Skin of body (tissue), 2 donors: ENCODE measurements around the gene NECAB3. TPM values are rescaled to one million over a fixed set of nuclear protein-coding genes. Genes with fewer than 3 reads are reported as not detected.

ENCODE experiments used
- DNase-seq: peaks from one replicate; lab custom pipeline; 2025; lab: John Stamatoyannopoulos, UW
- total RNA-seq: library from RNA; depleted of rRNA; stranded (reverse); fragments of >200 nt; gene quantifications from one replicate; pipeline ENCODE4 v1.2.3, GENCODE V29; 2014

Gene NECAB3
- total RNA-seq, 1 donor from 2014 or later = 20.5 TPM

DNA sequence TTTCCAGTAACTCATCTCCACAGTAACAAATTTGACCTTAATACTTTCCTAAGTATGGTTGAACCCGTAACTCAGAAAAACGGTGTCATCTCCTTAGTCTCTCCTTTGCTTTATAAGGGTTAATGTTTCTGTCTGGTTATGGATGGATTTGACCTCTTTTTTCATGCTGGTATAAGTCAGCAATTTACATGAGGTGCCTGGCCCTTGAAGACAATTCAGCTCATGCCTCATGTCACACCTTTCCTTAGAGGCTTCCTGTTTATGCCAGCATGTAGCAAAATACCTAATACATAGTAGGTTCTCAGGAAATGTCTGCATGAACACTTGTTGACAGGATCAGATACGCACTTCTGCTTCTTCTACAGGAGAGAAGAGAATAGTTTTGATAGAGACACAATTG, 49.8 kb downstream of the NECAB3 start:
- DNase-seq = no peak

DNA sequence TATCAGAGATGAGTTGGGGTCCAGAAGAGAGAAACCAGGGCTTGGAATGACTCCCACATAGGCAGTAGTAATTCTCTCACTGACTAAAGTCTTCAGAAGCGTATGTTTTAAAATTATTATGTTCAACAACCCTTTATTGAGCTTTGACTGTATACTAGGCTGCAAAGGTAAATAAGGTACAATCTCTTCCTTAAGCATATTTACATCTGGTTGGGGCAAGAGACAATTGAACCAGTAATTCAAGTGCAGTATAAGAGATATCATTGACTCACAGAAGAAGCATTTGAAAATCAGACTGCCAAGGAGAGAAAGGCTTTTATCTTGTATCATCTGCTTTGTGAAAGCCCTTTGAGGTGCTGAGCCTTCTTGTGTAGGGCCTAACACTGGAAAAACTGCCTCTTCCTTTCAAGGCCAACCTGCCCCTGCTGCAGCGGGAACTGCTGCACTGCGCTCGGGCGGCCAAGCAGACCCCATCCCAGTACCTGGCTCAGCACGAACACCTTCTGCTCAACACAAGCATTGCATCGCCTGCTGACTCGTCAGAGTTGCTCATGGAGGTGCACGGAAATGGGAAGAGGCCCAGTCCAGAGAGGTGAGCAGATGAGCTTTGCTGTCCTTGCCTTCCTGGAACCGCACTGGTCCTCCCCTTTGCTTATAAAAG, 51.4 kb downstream of the NECAB3 start:
- no peak for DNase-seq

DNA sequence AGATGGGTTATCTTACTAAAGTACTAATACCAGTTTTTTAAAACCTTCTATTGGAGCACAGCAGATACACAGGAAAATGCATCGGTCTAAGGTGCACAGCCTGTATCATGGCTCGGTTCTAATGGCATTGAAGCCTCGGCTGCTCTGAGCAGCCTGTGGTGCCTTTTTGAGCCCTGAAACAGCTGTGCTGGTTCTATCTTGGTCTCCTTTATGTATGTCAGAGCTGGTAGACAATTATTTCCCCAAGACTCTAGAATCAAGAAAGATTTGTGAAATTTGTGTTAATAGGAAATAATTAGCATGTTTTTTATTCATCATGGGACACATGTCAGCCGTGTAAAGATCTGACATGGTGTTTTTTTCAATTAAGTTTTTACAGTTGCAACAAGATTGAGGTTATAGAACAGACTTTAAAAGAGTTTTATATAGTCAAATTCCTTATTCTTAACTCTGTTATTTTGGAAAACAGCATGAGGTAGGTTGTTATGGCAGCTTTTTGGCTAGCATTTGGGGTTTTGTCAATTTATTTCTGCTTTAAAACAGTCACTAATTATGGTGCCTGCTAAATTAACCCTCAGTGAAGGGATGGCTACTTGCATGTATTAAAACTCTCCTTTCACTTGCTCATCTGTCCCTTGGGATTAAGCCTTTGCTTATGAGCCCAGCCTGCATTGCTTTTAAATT, 52.4 kb downstream of the NECAB3 start:
- DNase-seq = no peak

DNA sequence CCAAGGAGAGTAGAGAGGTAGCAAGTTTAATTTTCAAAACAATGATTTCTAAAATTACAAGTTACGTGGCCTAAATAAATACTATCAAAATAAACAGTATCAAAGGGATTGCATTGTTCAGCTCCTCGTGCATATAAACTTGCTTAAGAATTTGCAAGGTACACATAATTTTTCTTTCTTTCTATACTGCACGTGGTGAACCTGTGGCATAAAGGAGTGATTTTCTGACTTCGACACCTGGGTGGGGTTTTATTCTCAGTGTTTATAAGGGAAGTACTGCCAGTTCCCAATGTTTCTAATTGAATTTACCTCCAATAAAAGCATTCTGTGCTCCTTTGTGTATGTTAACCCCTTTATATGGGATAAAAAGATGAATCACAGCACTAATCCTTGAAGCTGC, 62.2 kb downstream of the NECAB3 start:
- DNase-seq = no peak

DNA sequence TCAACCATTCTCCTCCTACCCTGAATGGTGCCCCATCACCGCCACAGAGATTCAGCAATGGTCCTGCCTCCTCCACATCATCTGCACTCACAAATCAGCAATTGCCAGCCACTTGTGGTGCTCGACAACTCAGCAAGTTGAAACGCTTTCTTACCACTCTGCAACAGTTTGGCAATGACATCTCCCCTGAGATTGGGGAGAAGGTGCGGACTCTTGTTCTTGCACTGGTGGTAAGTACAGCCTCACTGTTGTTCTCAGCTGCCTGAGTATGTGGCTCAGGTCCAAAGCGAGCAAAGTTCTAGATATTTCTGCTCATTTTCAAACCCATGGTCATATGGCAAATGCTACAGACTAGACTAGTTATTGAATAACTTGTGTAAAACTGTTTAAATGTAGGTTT, 63.1 kb downstream of the NECAB3 start:
- no peak for DNase-seq

DNA sequence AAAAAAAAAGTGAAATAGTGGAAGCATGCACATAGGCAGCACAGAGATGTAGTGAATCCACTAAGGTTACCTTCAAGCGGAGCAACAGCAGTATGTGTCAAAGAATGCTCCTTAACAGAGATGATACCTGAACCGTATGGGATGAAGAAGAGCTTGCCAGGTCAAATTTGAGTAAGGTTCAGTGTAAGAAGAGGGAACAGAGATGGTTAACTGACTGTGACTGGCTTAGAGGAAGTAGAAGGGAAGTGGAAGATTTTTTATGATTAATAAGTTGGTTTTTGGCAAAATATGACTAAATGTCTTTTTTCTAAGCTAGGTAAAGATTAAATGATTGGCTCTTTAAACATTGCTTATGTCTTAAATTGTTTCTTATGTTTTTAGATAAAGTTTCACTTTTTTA, 64.7 kb downstream of the NECAB3 start:
- DNase-seq = no peak

Other genes starting within 250 kb of the NECAB3 start
- gene SNTA1, start 230.7 kb downstream of the NECAB3 start, total RNA-seq = 8.7 TPM
- gene CBFA2T2, start 184.3 kb downstream of the NECAB3 start, total RNA-seq = 14.4 TPM
- not detected for gene C20orf144, start 12.1 kb downstream of the NECAB3 start, total RNA-seq
- 0.49 TPM for gene ACTL10, start 7.5 kb downstream of the NECAB3 start, total RNA-seq
- 3.7 TPM for gene E2F1, start 12.0 kb upstream of the NECAB3 start, total RNA-seq
- gene PXMP4, start 45.9 kb upstream of the NECAB3 start, total RNA-seq = 12.8 TPM
- 1.5 TPM for gene ZNF341, start 57.6 kb upstream of the NECAB3 start, total RNA-seq
- gene CHMP4B, start 136.9 kb upstream of the NECAB3 start, total RNA-seq = 49.6 TPM